OCI-LY3 (cell line): ENCODE measurements around the gene OR1F1.

Experiments used
- H2AFZ ChIP-seq: fragments of 200-600, 300-600 bp; shearing (Covaris generic); 2 replicates; pipeline ENCODE4 v1.6.0; 2014; ENCODE audit warnings: antibody characterized with exemption, low read depth, low read length
- H3K27ac ChIP-seq: fragments of 200-600, 300-600 bp; sonication (generic); 2 replicates; pipeline ENCODE4 v1.5.1; 2014; ENCODE audit warnings: mild to moderate bottlenecking, low read length, moderate library complexity, mixed read lengths
- H3K27me3 ChIP-seq: fragments of 200-600, 300-600 bp; sonication (generic); 2 replicates; pipeline ENCODE4 v1.6.1; 2014; ENCODE audit warnings: low read depth, low read length, mixed read lengths
- H3K36me3 ChIP-seq: fragments of 200-600, 300-600 bp; sonication (generic); replicated peaks from 2 replicates; pipeline ENCODE3; 2014; ENCODE audit warnings: low read depth, low read length, mixed read lengths
- H3K4me1 ChIP-seq: fragments of 300-600, 200-600 bp; sonication (generic); 2 replicates; pipeline ENCODE4 v1.6.1; 2014; ENCODE audit warnings: low read length, mixed read lengths
- H3K4me2 ChIP-seq: fragments of 200-600, 300-600 bp; sonication (generic); 2 replicates; pipeline ENCODE4 v1.6.1; 2014; ENCODE audit warnings: low read length, mixed read lengths
- H3K4me3 ChIP-seq: fragments of 300-600, 200-600 bp; sonication (generic); 2 replicates; pipeline ENCODE4 v1.5.1; 2014; ENCODE audit warnings: antibody characterized with exemption, mild to moderate bottlenecking, low read length, moderate library complexity
- H3K79me2 ChIP-seq: fragments of 300-600, 200-600 bp; shearing (Covaris generic); 2 replicates; pipeline ENCODE4 v1.6.1; 2014; ENCODE audit warnings: mild to moderate bottlenecking, low read length, mixed read lengths
- H3K9ac ChIP-seq: fragments of 300-600, 200-600 bp; shearing (Covaris generic); 2 replicates; pipeline ENCODE4 v1.6.0; 2014; ENCODE audit warnings: mild to moderate bottlenecking, low read length, moderate library complexity
- H3K9me3 ChIP-seq: fragments of 200-600, 300-600 bp; shearing (Covaris generic); 2 replicates; pipeline ENCODE4 v1.6.1; 2014; ENCODE audit warnings: low read length, mixed read lengths; ENCODE audit not compliant: insufficient read depth
- H4K20me1 ChIP-seq: fragments of 200-600, 300-600 bp; sonication (generic); 2 replicates; pipeline ENCODE4 v1.6.1; 2016; ENCODE audit warnings: low read length, mixed read lengths; ENCODE audit not compliant: insufficient read depth
- CTCF ChIP-seq: fragments of 200-600, 300-600 bp; sonication (generic); IDR thresholded peaks from 2 replicates; pipeline ENCODE4 v1.5.1; 2014; ENCODE audit warnings: antibody characterized with exemption, low read length, low read depth
- EZH2phosphoT487 ChIP-seq: fragments of 200-600 bp; shearing (Covaris generic); IDR thresholded peaks from 2 replicates; pipeline ENCODE4 v1.6.1; 2018; ENCODE audit warnings: antibody characterized with exemption, mixed run types, low read depth

OR1F1 gene

GRCh38 chr16:3248596-3248995 is 60.6 kb downstream of the OR1F1 start:
- no peaks in the 10 kb centered on the region for H3K4me1 ChIP-seq
- no peak overlapping the region for H3K4me2 ChIP-seq
- no peak for TF ChIP-seq EZH2phosphoT487
- no peak for TF ChIP-seq CTCF
- H3K79me2 ChIP-seq = no peaks in the 10 kb centered on the region
- no peak overlapping the region for H3K27ac ChIP-seq
- no peaks in the 10 kb centered on the region for H3K9me3 ChIP-seq
- H3K9ac ChIP-seq = no peak overlapping the region
- H4K20me1 ChIP-seq = no peaks in the 10 kb centered on the region
- no peaks in the 10 kb centered on the region for H3K36me3 ChIP-seq
- H3K27me3 ChIP-seq = no peaks in the 10 kb centered on the region
- H2AFZ ChIP-seq = no peak overlapping the region
- no peak overlapping the region for H3K4me3 ChIP-seq

- H3K4me3 ChIP-seq = no peak overlapping the region
Observed at GRCh38 chr16:3249020-3249419, 61.0 kb downstream of the OR1F1 start.

GRCh38 chr16:3249451-3249850 is 61.4 kb downstream of the OR1F1 start:
- Histone ChIP-seq H3K9me3 (no peaks in the 10 kb centered on the region), H3K4me1 (no peaks in the 10 kb centered on the region), H3K27ac (no peak overlapping the region), H3K4me2 (no peak overlapping the region), H2AFZ (no peak overlapping the region), H3K79me2 (no peaks in the 10 kb centered on the region), H4K20me1 (no peaks in the 10 kb centered on the region), H3K36me3 (no peaks in the 10 kb centered on the region), H3K4me3 (no peak overlapping the region), H3K9ac (no peak overlapping the region), H3K27me3 (no peaks in the 10 kb centered on the region)
- no peak for TF ChIP-seq EZH2phosphoT487
- TF ChIP-seq CTCF = no peak

More at GRCh38 chr16:3249020-3249419, 61.0 kb downstream of the OR1F1 start:
- Histone ChIP-seq H3K9ac (no peak overlapping the region), H3K79me2 (no peaks in the 10 kb centered on the region), H3K4me2 (no peak overlapping the region), H3K36me3 (no peaks in the 10 kb centered on the region), H3K27me3 (no peaks in the 10 kb centered on the region), H3K9me3 (no peaks in the 10 kb centered on the region), H3K4me1 (no peaks in the 10 kb centered on the region), H4K20me1 (no peaks in the 10 kb centered on the region), H2AFZ (no peak overlapping the region), H3K27ac (no peak overlapping the region)
- TF ChIP-seq CTCF = no peak
- TF ChIP-seq EZH2phosphoT487 = no peak

GRCh38 chr16:3252967-3253366 is 65.0 kb downstream of the OR1F1 start:
- no peaks in the 10 kb centered on the region for H3K27me3 ChIP-seq
- H3K79me2 ChIP-seq = no peaks in the 10 kb centered on the region
- no peaks in the 10 kb centered on the region for H4K20me1 ChIP-seq
- no peak for TF ChIP-seq CTCF
- TF ChIP-seq EZH2phosphoT487 = no peak
- no peaks in the 10 kb centered on the region for H3K4me1 ChIP-seq
- H3K9me3 ChIP-seq = no peaks in the 10 kb centered on the region
- H2AFZ ChIP-seq = no peak overlapping the region
- no peak overlapping the region for H3K4me3 ChIP-seq
- H3K4me2 ChIP-seq = no peak overlapping the region
- no peak overlapping the region for H3K9ac ChIP-seq
- no peak overlapping the region for H3K27ac ChIP-seq
- no peaks in the 10 kb centered on the region for H3K36me3 ChIP-seq
